SW 1271 (cell line): ENCODE data around the gene SH3TC1.
A peak's percentile ranks its signal among the peaks of the same experiment; 100 is the strongest.

Experiments used
- DNase-seq, 2 experiments: peaks; one replicate each; lab custom pipeline; 2025; lab: John Stamatoyannopoulos, UW

SH3TC1 gene

DNA sequence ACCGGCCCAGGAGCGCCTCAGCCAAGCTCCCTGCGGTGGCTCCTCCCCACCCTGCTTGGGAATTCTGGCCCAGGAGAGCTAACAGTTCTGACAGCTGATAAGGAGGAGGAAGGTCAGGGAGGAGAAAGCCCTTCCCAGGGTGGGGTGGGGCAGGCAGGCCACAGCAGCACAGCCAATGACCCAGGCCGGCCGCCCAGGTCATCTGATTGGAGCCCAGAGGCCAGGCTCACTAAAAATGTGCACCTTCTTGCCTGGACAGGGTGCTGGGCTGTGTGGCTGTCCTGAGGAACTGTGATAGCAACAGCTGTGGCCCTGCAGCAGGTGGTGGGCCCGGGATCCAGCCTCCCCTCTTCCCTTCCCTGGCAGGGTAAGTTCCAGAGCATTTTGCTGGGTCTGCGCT, 17.2 kb upstream of the SH3TC1 start:
- no peak for DNase-seq

DNA sequence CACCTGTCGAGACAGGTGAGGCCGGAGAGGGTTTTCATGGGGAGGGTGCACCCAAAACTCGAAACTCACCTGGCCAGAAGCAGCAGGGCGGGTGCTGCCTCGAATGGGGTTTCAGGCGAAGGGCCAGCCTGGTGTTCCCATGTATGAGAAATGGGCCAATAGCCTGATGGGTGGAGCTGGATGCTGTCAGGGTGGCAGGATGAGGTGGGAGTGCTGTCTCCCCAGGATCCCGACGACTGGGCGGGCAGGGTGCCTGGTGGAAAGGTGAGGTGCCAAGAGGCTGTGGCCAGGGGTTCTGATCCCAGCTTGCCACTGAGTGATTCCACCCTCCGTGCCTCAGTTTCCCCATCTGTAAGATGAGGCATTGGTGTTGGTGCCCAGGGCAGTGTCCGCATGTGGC, 16.8 kb upstream of the SH3TC1 start:
- no peak for DNase-seq

GRCh38 chr4:8182858-8183725, 16.0 kb upstream of the SH3TC1 start:
- DNase-seq = peak in 1 of 2 experiments; percentile 26

DNA sequence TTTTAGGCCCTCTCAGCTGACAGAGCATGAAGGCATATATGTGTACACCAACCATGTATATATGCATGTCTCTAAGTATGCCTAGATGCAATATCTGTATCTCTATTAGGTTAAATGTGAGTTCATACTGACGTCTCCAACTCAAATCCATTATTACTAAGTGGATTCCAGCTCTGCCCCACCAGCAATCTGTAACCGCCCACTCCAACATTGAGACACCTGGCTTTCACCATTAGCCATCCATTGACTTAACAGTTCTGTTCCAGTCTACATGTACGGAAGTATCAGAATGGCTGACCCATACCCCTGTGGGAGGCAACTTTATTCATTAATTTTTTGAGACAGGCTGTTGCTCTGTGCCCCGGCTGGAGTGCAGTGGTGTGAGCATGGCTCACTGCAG, 15.0 kb upstream of the SH3TC1 start:
- no peak for DNase-seq

DNA sequence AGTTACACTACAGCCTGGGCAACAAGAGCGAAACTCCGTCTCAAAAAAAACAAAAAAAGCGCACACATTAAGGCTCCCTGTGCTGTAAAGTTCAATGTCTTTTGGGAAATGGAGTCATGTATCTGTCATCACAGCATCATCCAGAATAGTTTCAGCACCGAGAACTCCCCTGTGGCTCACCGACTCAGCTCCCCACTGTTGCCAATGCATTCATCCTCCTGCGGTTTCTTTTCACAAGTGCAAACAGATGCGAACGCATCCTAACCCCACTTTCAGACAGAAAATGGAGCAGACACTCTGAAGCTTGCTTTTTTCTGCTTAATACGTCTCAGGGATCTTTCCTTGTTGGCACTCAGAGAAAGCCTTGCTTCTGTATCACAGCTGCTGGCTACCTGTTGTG, 13.8 kb upstream of the SH3TC1 start:
- no peak for DNase-seq

GRCh38 chr4:8185930-8186329, 13.2 kb upstream of the SH3TC1 start:
- no peak for DNase-seq

GRCh38 chr4:8188085-8188484, 11.0 kb upstream of the SH3TC1 start:
- DNase-seq = no peak

DNA sequence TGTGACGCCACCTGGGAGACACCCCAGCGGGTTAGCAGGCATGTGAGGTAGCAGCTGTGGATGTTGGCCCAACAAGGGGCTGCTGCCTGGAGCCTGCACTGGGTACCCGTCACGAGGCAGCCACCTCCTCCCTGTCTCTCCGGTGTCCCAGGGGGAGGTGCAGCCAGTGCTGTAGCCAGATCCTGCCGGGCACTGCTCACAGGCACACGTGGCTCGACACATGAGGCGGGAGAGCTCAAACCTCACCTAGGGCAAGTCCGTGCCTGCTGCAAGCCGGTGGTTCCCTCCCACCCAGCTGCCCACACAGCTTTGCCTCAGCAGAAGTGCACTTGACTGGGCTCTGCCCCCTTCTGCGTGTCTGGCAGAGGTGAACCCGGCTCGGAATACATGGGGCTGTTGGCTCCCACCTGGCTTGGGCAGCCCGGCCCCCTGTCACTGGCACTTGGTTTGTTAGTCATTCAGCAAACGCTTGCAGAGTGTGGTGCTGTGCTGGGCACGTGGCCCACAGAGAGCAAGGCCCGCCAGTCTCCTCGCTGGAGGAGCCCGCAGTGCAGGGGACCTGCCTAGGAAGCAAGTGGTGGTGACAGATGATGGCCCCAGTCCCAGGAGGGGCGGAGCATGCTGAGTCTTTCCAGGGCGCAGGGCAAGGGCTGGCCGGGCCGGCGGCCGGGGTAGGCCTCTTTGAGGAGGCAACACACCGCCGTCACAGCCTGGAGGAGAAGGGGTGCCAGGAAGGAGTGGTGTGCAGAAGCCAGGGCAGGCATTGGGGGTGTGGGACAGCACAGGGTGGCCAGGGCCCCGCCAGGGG, 10.1 kb upstream of the SH3TC1 start:
- no peak for DNase-seq

GRCh38 chr4:8189551-8190466, 9.3 kb upstream of the SH3TC1 start:
- no peak for DNase-seq

DNA sequence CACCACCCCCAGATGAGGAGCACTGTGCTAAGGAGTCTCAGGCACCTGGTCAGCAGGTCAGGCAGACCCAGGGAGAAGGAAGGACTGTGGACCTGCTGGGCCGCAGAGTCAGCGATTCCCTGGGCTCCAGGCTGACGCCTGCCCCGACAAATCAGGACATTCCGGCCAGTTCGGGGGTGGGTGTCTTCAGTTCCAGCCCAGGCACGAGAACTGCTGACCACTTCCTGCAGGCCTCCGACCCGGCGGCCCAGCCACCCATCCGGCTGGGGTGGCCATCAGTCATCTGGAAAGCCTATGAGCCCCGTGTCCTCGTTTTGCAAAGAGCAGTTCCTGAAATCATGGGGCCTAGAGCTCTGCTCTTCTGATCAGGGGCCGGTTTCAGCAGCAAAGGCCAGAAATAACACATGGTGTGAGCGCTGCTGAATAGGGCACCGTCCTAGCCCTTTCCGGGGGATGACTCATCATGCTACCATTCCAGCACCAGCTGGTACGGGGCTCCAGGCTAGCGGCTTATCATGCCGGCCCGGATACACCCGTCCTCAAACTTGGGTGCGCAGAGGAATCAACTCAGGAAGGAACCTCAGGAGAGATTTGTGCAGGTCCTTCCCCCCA, 7.8 kb upstream of the SH3TC1 start:
- DNase-seq = peak; percentile 63 to 82

DNA sequence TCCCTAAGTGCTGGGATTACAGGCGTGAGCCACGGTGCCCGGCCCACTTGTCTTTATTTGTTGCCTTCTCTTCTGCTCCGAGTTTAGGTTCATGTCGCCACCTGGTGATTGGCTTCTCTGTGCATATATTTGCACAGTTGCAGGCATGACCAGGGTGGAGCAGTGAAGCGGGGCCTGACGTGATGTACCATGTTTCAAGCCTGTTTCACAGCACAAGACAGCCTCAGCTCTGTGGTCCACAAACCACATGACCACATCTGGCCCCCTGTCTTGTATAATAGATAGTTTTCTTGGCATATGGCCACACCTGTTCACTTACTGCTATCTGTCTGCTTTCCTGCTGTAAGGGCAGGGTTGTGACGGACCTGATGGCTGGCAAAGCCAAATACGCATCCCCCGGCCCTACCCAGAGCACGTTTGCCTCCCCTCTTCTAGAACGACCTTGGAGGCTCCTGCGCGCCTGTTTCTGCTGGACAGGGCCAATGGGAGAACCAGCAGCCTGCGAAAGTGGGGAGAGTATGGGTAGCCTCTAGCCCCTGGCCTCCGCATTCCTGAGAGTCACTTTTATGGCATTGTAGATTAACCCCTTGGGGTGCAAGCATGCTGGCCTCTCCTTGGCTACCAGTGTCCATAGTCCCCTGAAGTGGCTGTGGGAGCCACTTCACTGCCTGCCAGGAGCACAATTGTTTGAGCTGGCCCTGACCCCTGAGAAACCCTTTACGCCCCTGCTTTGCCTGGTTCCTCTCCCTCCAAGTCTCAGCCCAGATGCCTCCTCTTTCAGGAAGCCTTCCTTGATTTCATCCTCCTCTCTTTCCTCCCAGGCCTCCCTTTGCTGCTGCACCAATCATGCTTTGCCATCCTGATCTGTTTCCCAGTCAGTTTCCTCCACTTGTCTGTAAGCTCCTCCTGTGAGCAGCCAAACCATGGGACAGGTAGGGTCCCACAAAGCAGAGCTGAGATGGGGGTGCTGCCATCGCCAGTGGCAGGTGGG, 6.0 kb upstream of the SH3TC1 start:
- DNase-seq = peak in 1 of 2 experiments; percentile 39

- no peak for DNase-seq
Measured at GRCh38 chr4:8194306-8195242, 4.5 kb upstream of the SH3TC1 start.

DNA sequence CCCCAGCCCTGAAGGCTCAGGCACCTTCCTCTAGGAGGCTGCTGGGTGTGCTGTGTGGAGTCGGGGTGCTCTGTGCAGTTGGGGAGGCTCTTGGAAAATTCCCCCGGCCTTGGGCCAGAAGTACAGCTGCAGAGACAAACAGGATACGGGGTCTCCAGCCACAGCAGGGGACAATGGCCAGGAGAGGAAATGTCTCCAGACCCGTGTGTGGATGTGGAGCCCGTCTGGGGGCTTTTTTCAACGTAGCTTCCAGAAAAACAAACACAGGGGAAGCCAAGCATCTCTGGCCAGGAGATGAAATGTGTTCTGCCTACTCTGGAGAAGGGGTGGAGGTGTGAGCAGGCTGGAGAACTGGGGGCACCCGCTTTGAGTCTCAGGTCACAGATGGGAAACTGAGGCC, 3.7 kb upstream of the SH3TC1 start:
- no peak for DNase-seq

- no peak for DNase-seq
Measured at GRCh38 chr4:8195841-8196458, 3.1 kb upstream of the SH3TC1 start.

- DNase-seq = no peak
Measured at GRCh38 chr4:8197521-8197920, 1.6 kb upstream of the SH3TC1 start.

DNA sequence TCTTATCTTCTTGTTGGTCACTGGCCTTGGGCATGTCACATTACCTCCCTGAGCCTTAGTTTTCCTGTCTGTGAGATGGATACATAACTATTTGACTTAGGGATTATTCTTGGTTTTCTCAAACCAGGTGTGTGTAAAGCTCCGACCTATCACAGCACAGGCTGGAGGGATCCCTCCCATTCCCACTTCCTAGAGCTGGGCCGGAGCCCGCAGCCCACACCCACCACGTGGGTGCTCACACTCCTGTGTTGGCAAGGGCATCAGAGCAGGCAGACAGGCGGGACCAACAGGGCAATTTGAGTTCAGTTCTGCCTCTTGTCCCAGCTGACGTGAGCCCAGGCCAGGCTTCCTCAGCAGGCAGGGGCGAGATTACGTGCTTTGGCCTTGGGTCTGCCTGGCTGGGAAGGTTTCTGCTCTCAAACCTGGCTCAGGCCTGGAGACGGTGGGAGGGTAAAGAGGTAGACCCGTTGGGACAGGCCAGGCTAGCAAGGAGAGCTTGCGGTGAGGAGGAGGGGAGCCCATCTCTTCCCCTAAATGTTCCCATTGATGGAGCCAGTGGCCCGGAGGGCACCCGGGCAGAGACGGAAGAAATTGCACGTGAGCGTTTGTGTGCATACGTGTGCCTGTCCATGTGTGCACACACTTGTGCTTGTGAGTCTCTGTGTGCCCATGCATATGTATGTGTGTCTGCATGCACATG, 734 bp upstream of the SH3TC1 start:
- DNase-seq = no peak

- DNase-seq = no peak
Measured at GRCh38 chr4:8199594-8200301, 658 bp downstream of the SH3TC1 start.
